ENCODE data around the gene SORL1.

Gene SORL1

DNA sequence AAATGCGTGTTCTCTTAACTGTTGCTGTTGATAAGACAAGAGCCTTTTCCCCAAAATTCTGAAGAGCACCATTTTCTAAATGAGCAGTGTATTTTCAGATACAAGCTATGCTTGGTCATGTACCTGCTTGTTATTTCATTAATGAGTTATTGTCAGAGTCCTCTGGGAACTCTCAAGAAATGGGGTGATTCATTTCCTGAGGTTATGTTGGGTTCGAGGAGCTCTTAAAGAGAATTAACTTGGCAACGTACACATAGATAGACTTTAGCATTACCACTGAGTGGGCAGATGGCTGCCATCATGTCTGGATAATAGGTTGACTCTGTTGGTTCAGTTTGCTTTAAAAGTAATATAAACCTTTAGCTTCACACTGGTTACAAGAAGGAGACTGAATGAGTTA is 88.5 kb downstream of the SORL1 start:
- no peak for FAIRE-seq

DNA sequence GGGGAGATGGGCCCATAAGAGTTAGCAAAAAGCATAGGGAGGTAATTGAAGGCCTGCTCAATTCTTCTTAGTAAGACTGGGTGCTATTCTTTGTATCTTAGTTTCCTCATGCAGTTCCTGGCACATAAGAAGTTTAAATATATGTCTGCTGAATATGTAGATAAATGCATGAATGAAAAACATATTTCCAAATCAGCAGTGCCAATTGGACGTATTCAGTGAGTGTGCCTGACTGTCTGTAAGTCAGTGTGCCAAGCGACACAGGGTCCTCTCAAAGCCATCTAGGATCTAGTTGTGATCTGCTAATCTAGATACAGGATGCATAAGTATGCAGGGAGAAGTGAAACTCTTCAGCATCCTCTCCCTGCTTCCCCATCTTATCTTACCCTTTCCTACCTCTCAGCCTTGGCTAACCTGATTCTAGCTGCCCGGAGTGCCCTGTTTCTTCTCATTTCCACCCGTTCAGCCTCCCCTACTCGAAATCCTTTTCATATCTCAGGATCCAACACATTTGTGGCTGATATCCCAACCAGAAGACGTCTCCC is 91.8 kb downstream of the SORL1 start:
- FAIRE-seq = no peak

DNA sequence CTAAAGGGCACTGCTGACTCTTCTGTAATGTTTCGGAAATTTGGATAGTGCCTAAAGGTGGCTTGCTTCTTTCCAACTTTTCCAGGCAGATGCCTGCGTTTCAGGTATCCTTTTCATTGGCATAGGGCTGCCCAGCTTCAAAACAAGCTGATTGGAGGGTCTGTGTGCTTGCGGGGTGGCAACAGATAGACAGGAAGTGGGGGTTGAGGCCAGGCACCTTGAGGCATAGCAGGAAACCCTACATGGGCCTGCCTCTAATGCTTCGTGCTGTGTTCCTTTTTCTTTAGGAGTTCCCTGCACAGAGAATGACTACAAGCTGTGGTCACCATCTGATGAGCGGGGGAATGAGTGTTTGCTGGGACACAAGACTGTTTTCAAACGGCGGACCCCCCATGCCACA is 92.8 kb downstream of the SORL1 start:
- FAIRE-seq = no peak

GRCh38 chr11:121547574-121547973 is 95.5 kb downstream of the SORL1 start:
- FAIRE-seq = no peak

DNA sequence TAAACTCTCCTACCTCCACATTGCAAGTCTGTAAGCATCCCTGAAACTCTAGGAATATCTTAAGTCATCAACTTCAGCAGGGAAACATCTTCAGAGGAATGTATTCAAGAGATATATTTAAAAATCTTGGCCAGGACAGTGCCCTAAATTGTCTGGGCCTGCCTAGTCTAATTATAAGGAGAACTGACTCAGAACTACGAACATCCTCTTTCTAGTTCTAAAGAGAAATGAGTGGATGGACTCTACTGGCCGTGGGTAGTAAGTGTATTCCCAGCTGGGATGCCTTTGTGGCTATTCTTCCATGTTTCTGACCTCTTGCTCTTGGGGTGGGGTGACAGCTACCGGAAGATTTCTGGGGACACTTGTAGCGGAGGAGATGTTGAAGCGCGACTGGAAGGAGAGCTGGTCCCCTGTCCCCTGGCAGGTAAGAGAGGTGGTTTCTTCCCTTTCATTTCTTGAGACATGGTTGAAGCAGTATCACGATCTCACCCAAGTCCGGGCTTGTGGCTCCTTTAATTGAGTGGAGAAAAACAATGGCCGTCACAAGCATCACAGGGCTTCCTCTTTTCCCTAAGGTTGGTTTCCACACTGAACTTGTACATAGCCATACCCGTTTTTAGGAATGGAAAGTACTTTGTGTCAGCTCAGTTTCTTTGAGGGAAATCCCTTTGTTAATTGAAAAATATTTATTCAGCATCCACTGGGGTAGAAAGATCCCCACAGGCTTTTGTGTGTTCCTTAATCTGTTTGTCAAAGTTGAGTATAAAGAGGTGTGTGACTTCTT is 98.3 kb downstream of the SORL1 start:
- FAIRE-seq = no peak

GRCh38 chr11:121551463-121551862 is 99.3 kb downstream of the SORL1 start:
- no peak for FAIRE-seq

GRCh38 chr11:121552154-121552553 is 100.0 kb downstream of the SORL1 start:
- no peak for FAIRE-seq

- no peak for FAIRE-seq
Observed at GRCh38 chr11:121552644-121553043, 100.5 kb downstream of the SORL1 start.

GRCh38 chr11:121553389-121553788 is 101.3 kb downstream of the SORL1 start:
- FAIRE-seq = no peak

GRCh38 chr11:121553806-121554205 is 101.7 kb downstream of the SORL1 start:
- FAIRE-seq = no peak

DNA sequence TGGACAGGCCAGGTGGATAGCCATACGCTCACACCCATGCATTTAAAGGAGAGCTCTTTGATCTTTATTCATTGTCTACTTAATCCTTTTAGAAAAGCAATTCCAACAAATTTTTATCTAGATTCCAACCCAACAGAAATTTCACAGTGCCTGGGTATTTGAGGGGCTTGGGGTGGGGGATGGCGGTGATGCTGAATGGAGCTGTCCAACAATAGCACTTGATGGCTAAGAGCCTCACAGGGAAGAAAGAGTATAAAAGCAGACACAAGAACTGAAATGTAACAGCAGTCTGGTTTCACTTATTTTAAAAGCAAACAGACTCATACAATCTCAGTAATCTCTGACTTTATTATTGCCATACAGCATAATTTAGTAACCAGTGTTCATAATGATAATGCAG is 102.4 kb downstream of the SORL1 start:
- no peak for FAIRE-seq

DNA sequence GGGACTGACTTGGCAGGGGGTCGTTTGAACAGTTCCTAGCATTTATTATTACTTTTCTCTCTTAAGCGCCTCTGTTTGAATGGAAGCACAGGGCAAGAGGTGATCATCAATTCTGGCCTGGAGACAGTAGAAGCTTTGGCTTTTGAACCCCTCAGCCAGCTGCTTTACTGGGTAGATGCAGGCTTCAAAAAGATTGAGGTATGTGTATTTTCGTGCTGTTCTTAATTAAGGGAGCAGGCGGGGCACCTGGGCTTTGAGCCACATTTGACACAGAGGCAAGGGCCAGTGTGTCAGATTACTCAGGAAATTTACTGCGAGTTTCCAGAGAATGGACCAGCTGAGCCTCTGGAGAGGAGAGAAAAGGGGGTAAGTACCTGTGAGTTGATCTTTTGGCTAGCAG is 103.0 kb downstream of the SORL1 start:
- FAIRE-seq = no peak

GRCh38 chr11:121556937-121557336 is 104.8 kb downstream of the SORL1 start:
- no peak for FAIRE-seq

- no peak for FAIRE-seq
Observed at GRCh38 chr11:121557348-121557747, 105.2 kb downstream of the SORL1 start.

DNA sequence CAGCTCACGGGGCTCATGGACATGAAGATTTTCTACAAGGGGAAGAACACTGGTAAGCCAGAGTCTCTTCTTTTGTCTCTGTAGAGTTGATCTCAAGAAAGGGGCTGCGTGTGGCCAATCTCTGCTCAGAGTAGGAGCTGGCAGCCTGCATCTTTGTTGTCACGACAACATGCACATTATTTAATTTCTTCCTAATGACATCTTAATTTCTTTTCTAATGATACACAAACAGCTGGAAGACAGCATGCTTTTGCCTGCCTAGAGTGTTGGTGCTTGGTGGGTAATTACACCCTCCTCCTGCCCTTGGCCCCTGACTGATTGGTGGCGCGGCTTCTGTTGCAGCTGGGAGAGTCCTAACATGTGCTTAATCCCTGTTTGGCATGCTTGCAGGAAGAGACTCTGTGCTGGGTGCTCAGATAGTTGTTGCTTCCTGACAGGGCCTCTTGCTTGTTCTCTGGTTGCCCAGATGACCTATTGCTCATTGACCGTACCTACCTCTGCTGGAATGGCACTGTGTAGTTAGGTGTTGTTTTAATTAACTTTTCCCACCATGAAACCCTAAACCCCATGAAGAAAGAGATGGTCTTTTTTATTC is 107.6 kb downstream of the SORL1 start:
- FAIRE-seq = no peak

- no peak for FAIRE-seq
Observed at GRCh38 chr11:121560236-121560635, 108.1 kb downstream of the SORL1 start.

DNA sequence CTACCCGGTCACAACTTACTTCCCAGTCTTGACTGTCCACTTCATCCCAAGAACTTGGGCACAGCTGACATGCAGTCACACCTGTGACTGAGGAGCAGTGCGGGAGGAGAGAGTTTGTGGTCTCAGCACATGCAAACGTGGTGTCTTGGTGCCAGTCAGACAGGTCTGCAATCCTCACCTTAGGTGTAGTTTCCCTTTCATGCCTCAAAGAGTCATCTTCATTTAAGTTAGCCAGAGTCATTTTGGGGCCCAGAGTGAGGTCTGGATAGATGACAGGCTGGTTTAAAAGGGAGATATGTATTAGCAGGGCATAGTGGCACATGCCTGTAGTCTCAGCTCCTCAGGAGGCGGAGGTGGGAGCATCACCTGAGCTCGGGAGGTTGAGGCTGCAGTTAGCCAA is 109.1 kb downstream of the SORL1 start:
- no peak for FAIRE-seq

GRCh38 chr11:121561716-121562115 is 109.6 kb downstream of the SORL1 start:
- no peak for FAIRE-seq

DNA sequence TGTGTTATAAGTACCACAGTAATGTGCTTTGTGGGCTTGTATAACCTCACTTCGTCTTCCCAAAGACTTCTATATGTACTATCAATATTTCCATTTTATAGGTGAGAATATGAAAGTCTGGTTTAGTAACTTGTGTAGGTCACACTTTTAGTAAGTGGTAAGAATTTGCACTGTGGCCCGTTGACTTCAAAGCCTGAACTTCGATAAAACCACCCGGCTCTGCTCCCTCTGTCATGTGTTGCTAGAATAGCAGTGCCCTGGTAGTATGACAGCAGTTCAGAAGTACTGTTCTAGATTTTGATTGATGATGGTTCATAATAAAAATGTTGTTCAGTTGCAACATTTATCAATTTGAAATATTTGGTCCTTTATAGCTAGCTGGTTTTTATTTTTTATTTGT is 110.9 kb downstream of the SORL1 start:
- no peak for FAIRE-seq

DNA sequence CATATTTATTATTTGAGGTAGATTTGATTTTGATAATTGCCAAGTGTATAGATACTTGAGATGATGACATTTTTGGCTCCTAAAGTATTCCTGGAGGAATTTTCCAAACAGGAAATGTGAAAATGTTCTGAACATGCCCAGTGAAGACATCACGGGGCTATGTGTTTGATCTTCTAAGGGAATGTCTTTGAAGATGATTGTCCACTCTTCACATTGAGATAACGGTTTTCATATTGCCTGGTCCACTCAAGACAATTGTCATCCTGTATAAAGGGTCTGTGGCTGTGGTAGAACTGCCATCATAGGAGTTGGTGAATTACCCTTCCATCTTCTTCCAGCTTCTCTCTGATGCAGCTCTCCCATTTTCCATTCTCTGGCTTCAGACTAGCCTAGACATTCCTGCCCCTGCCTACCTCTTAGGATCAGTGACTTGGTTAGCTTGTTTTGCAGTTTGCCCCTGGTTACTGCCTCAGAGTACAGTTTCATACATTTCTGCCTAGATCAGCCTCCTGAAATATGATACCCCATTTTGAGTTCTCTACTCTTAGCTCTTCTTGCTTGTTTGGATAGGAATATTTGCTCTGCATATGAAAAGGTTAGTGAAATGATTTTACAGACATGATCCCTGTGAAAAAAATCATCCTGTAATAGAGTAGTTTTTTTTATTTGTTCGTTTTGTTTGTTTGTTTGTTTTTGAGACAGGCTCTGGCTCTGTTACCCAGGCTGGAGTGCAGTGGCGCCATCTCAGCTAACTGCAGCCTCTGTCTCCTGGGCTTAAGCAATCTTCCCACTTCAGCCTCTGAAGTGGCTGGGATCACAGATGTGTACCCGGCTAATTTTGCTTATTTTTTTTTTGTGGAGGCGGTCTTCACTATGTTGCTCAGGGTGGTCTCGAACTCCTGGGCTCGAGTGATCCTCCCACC is 112.0 kb downstream of the SORL1 start:
- no peak for FAIRE-seq

DNA sequence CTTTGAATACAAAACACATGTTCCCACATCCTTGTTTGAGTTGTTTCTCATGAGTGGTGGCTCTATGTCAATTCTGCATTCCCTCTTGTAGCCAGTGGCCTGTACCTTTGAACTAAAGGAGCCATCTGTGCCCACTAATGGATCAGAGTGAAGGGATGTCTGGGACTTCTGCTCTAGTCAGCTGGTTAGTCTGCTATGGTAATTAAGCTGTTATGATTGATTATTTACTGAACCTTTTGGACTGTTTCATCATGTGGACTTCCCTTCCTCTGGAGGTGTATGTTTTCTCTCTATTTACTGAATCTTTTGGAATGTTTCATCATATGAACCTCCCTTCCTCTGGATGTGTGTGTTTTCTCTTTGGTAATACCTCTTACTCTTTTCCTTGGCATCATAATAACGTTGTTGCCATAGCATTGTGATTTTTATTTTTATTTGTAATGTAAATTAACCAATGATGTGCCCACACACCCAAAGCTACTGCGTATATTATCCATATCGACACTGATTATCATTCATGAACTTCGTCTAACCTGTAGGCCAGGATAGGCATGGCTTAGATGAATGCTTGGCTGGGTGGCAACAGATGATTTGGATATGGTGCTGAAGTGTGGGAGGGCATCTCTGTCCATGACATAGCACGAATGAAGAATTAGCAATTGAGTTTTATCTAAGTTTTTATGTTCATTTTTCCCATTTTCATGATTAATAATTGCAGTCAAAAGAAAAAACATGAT is 113.0 kb downstream of the SORL1 start:
- FAIRE-seq = no peak

Measured in colon (tissue), 2 donors.